CD4-positive, alpha-beta T cell treated with Interleukin-4 for 1 hour (primary cell): Measurements from ENCODE around the gene CDK16.
A peak's percentile ranks its signal among the peaks of the same experiment; 100 is the strongest.

Source experiments
- DNase-seq, 2 donors: peaks; one replicate each; pipeline ENCODE4 v3.0.0-alpha.2; 2020 to 2022

CDK16 gene

DNA sequence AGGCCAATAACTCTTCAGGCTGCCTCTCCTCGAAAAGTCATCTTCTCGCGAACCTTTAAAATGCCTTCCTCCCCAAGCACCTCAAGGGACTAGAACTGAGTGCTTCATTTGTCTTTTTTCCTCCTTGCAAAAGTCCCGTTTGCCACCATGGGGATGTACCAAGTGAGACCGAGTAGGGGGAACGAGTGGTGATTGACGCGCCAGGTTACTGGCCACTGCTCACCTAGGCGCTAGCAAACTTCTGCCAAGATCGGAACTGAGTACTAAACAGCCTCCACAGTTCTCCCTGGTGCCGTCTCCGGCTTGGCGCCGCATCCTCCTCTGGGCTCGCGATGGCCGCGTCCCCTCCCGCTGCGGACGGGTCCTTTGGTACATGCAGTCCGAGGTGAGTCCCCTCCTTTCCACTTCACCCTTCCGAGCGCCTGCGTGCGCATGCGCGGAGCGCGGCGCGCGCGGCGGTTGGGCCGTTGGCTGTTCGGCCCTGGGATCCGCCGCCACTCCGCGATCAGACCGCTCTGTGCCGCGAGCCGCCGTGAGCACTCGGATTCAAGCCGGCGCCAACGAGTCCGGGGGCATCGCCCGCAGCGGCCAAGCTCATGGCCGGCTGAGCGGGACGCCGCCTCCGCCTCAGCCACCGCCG, at the start of gene CDK16:
CDK16 (plus strand) TSS at position 402 of the 640 bp plus-strand sequence. CDS start 4,877 bp downstream, outside the sequence.
- peak; percentile 83 to 90 for DNase-seq

DNA sequence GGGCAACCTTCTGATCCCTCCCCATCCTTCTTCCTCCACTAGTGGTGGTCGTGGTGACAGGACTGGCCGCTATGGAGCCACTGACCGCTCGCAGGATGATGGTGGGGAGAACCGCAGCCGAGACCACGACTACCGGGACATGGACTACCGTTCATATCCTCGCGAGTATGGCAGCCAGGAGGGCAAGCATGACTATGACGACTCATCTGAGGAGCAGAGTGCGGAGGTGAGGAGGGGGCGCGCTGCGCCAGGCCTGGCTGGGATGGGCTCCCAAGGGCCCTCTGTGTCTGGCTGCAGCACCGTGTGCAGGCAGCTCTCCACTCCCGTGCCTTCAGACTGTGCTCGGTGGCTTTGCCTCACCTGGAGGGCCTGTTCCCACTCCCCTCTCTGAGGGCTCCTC, 49.2 kb upstream of the CDK16 start:
- DNase-seq: no peak

DNA sequence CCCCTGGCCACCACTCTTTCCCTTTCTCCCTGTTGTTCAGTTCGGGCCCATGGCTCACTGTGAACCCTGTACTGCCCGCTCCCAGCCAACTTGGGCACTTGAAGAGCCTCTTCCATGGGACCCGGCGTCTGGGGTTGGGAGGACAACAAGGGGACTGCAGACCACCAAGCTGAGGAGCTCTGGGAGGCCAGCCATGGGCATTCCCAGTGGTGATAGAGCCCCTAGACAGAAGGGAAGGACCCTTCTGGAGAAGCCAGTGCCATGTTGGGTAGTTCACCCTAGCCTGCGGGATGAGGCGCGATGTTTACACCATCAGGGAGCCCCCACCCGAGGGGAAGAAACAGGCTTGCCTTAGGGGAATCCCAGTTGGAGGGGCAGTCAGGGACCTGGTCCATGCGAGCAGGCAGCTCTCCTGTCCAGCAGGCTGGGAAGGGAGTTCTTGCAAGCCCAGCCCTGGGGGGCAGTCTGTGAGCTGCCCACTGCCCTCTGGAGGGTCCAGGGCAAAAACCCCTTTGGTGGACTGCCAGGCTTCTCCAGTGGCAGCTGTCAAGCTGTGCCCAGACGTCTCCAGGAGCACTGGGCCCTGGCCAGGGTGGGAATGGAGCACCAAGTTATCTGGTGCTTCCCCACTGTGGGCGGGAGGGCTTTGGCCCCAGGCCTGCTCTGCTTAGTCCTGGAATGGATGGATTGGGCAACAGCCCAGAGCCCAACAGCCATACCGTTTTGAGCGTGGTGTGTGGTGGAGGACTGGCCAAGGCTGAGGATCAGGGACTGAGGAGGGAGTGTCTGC, 48.6 kb upstream of the CDK16 start:
- DNase-seq: no peak

DNA sequence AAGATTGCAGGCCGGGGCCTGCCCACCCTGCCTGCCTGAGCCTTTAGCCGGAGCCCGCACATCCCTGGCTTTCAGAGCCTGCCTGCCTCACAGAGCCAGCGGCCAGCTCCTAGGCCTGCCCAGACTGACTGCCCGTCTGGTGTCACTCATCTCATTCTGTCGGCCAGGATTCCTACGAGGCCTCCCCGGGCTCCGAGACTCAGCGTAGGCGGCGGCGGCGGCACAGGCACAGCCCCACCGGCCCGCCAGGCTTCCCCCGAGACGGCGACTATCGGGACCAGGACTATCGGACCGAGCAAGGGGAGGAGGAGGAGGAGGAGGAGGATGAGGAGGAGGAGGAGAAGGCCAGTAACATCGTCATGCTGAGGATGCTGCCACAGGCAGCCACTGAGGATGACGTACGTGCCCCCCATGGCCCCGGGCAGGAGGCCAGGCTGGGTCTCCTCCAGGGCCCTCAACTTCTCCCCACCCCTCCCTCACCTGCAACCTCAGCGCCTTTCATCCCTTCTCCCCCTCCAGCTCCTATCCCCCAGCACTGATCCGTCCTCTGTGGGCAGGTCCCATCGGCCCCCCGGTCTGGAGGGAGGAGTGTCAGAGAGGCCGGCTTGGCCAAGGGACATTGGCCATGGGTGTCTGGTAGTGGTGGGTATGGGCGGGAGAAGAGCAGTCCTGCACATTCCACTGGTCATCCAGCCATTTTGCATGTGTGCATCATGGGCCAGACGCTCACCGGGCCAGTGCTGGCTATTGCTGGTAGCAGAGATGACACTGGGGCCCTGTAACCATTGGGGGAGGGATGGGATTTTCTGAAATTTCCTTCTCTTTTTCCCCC, 47.4 kb upstream of the CDK16 start:
- no peak for DNase-seq

DNA sequence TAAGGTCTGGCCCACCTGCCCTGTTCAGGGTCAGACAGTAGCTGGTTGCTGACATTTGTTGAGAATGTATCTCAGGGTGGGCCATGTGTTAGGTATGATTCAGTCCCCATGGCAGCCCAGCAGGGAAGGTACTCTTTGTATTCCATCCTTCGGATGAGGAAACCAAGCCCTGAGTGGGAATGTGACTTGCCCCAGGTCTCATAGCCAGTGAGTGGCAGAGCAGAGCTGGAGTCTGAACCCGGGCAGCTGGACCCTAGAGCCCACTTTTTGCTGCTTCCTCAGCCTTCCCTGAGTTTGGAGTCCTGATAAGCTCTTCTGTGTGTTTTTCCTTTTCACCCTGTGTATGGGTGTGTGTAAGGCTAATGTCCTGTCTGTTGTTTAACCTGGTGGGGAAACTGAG, 46.5 kb upstream of the CDK16 start:
- DNase-seq: no peak

DNA sequence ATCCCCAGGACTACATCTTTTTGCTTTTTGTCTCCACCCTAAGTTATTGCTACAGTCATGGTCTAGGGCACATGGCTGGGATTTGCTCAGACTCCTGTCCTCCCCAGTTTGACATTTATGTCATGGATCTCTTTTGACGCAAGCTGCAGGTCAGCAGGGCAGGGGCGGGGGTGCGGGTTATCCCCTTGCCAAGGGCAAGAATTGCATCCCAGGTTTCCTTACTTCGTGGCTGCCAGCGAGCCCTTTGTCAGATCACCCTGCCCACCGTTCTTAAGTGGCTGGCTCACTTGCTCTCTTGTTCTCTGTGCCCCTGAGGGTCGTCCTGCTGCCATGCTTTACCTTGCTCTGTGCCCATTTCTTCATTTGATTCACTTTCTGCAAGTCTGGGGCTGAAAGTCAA, 45.9 kb upstream of the CDK16 start:
- DNase-seq: no peak

DNA sequence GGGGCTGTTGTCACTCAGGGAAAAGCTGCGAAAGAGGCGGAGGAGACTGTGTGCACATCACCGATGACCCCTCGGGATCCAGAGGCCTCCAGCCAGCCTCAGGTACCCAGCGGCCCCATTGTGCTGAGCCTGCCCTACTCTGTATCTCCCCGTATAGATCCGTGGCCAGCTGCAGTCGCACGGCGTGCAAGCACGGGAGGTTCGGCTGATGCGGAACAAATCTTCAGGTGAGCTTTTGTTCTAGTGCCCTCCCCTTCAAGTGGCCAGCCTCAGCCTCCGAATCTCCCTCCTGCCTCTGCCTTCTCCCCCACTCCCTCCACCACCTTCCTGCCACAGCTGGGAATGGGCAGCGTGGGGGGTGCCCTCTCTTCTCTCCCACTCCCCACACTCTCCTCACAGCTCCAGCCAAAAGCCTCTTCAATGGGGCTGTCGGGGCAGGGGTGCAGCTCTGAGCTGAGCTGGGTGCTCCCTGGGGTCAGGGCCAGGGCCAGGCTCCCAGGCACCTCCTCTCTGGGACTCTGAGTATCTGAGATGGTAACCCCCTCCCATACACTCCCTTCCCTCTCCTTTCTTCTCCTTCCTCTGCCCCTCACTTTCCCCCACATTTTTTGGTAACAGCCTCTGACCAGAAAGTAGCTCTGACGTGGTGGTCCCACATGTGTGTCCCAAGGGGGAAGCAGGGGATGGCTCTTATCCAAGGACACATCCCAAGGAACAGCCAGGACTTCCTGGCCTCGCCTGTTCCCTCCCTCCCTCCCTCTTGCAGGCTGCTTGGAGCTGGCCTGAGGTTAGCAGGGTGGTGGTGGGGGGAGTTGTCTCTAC, 45.3 kb upstream of the CDK16 start:
- no peak for DNase-seq

DNA sequence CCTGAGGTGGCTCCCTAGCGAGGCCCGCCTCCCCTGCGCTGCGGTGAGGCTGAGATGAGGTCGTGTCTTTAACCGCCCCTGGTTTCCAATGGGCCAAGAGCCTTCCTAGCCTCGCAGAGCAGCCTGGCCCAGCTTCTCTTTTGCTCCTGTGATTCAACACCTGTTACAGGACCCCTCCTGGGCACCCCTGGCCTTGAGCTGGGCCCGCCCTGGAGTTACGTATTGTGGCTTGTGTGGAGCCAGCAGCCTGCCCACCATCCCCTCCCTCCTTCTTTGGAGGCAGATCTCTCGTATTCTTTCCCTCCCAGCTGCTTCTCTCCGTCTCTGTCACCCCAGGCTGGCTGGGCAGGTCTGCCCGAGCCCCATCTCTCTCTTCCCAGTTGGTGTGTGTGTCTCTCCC, 44.1 kb upstream of the CDK16 start:
- DNase-seq: no peak

DNA sequence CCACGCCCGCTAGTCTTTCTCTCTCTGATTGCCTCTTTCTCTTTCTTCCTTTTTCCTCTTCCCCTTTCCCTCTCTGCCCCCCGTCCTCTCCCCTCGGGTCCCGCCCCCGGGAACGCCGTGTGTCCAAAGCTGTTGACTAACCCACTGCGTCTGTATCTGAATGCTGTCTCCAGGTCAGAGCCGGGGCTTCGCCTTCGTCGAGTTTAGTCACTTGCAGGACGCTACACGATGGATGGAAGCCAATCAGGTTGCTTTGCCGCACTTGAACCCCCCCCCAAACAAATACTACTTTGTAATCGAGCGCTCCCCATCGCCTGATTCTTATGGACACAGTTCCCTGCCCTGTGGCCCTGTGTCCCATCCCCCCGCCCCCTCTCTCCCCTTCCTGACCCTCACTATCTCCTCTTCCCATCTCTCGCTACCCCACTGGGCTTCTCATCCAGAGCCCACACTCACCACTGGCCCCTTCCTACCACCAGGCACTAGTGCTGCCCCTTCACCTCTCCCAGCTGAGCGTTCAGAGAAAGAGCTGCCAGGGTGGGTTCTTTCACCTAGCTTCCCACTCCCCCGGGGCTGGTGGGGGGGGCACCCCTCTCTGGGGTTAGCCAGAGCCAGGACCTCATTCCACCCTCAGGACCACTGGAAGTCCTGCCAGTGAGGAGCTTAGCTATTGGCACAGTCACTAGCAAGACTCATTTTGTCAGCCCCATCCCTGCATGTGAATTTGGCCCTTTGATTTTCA, 43.5 kb upstream of the CDK16 start:
- DNase-seq: no peak

DNA sequence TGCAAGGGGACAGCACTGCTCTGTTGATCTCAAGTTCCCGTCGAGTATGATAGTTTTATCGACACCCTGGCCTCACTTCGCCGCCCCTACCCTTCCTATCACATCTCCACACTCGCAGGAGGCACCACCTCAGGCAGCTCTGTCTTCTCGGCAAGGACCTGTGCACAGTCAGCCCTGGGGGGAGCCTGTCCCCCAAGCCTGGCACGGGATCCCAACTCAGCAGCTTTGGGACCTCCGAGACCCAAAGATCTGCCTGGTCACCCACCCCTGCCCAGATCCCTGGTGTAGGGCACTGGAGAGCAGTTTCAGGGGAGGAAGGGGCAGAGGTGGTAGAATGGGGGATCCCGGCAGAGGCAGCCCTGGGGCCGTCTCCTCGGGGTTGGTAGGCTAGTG, 42.9 kb upstream of the CDK16 start:
- DNase-seq: no peak

DNA sequence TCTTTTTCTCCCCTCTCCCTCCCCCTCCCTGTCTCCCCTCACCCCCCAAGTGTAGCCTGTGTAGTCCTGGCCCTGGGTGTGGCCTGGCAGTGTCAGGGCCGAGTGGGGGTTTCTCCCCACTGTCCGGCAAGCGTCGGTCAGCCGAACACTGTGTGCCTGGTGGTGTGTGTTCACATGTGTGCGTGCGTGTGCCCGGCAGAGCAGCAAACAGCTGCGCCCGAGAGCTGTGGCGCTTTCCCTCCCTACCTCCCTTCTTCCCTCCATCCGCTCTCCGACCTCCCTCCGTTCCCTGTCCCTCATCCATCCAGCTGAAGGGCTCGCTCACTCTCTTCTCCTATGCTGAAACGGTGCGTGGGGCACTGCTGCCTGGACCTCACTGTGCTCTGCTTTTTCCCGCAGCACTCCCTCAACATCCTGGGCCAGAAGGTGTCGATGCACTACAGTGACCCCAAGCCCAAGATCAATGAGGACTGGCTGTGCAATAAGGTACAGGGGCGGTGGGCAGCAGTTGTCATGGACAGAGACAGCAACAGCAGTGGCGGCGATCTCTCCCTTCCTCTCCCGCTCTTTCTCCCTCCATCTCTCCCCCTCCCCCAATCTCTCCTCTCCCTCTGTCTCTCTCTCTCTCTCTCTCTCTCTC, 42.3 kb upstream of the CDK16 start:
- no peak for DNase-seq

DNA sequence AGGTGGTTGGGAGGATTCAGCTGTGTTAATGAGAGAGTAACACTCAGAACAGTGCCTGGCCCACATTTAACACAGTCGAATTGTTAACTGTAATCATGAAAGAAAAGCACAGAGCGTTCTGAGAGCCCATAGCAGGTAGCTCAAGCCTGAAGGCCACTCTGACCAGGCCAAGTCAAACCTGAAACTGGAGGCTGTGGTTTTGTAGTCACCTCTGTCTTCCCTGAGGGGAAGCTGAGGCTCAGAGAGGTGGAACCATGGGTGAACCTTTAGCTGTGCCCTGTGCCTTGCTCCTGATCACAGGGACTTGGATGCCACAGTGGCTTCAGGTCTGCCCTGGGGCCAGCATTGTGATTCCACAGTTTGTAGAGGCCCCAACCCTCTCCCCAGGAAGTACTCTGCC, 41.4 kb upstream of the CDK16 start:
- no peak for DNase-seq

DNA sequence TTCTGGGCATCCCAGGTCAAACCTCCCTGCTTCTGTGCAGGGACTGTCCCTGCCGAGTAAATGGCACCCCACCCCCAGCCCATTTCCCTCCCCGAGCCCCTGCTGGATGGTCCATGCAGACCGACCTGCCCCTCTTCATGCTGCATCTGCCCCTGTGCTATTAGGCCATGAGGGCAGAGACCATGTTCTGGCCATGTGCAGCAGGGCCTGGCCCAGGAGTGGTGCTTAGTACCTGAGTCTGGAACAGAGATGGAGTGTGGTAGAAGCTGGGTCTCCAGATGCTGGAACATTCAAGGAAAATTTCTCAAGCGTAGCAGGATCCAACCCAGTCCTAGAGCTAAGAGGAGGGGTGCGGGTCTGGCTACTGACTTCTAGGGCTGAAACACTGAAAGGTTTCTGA, 40.1 kb upstream of the CDK16 start:
- no peak for DNase-seq

DNA sequence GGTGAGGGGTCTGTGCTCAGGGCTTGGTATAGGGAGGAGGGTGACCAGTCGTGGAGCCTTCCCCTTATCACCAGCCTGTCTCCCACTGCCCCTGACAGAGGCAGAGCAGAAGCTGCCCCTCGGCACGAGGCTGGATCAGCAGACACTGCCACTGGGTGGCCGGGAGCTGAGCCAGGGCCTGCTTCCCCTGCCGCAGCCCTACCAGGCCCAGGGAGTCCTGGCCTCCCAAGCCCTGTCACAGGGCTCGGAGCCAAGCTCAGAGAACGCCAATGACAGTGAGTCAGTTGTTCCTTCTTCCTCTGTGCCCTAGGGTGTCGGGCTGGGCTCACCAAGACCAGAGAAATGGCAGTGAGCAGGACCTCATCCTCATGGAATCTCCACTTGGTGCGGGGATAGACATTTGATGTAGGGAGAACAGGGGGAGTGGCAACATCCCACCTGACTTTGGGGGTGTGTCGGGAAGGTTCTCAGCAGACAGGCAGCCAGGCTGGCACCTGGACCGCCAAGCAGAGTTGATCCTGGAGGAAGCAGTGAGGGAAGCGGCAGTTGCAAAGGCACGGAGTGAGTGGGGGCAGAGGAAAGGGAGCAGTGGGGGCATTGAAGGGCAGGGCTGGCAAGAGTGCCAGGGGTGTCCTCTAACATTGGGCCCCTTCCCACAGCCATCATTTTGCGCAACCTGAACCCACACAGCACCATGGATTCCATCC, 39.1 kb upstream of the CDK16 start:
- no peak for DNase-seq

DNA sequence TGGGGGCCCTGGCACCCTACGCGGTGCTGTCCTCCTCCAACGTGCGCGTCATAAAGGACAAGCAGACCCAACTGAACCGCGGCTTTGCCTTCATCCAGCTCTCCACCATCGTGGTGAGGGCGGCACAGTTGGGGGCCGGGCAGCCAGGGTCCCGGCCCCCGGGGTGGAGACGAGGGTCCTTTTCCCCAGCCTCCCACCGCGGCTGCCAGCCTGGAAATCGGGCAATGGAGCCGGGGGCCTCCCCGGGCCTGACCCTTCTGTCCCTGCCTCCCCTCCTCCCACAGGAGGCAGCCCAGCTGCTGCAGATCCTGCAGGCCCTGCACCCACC, 38.6 kb upstream of the CDK16 start:
- no peak for DNase-seq

DNA sequence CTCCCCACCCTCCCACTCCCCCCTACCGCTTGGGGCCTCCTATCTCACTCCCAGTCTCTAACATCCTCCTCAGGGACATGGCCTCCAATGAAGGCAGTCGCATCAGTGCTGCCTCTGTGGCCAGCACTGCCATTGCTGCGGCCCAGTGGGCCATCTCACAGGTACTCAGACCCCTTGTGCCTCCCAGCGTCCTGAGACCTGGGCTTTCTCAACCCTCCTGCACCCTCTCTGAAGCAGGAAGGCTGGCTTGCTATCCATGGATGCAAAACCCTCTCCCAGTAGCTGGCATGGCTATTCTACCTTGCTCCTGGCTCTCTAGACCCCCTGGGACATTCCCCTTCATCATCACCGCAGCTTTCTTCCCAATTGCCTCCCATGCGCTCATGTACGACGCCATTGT, 38.1 kb upstream of the CDK16 start:
- DNase-seq: no peak

DNA sequence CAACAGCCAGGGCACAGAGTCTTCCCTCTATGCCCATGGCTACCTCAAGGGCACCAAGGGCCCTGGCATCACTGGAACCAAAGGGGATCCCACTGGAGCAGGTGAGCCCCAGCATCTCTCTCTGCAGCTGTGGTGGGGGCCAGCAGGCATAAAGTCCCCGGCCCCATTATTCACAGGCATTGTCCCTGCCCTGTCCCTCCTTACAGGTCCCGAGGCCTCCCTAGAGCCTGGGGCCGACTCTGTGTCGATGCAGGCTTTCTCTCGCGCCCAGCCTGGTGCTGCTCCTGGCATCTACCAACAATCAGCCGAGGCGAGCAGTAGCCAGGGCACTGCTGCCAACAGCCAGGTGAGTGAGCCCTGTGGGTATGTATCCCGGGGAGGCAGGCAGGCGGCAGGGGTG, 37.2 kb upstream of the CDK16 start:
- no peak for DNase-seq

DNA sequence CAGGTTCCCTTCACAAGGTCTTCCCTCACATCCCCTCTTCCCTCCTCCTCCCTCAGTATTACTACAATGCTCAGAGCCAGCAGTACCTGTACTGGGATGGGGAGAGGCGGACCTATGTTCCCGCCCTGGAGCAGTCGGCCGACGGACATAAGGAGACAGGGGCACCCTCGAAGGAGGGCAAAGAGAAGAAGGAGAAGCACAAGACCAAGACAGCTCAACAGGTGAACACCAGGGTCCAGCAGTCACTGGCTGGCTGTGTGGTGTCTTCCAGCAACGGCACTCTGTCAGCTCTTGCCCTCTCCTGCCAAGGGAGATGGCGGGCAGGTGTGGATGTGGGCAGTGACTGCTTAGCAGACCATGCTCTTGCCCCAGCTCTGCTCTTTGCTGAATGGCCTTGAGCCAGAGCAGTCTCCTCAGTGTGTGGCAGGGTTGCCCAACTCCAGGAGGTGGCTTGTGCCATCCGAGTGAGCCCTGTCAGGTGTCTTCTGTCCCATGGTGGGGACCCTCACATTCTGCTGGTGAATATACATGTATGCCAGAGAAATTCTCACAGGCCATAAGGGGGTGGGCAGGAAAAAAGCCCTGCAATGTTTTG, 36.3 kb upstream of the CDK16 start:
- no peak for DNase-seq

DNA sequence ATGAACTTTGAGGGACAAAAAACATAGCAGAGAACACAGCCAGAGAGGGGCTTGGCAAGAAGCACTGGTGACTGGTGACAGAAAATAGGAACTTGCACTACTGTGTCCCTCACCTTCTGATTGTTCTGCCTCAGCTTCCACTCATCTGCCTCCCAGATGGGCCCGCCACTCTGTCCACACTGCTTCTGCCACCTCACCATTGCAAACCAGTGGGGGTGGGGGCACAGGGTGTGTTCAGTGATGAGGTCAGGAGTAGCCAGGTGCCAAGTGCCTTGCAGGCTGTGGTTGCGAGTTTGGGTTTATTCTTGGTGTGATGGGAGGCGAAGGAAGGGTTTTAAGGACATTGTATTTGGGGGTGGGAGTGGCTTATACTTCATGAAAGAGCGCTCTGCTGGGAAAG, 34.0 kb upstream of the CDK16 start:
- DNase-seq: no peak

DNA sequence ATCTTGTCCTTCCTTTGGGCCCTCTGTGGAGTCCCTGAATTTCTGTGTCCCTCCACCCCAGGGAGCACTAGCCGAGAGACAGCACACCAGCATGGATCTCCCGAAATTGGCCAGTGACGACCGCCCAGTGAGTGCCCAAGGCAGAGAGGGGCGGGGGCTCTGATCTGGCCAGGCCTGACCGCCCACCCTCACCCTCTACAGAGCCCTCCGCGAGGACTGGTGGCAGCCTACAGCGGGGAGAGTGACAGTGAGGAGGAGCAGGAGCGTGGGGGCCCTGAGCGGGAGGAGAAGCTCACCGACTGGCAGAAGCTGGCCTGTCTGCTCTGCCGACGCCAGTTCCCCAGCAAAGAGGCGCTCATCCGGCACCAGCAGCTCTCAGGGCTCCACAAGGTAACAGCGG, 33.2 kb upstream of the CDK16 start:
- no peak for DNase-seq
